Breast epithelium (tissue), 4 donors: ENCODE data around the gene IGSF6. TPM values are rescaled to one million over a fixed set of nuclear protein-coding genes. Genes with fewer than 3 reads are reported as not detected.

ENCODE experiments used
- DNase-seq, 2 donors: peaks; one replicate each; pipeline ENCODE4 v3.0.0-alpha.2; 2019; ENCODE audit warnings: low spot score in 2 of 2
- H3K27ac ChIP-seq, 2 donors: fragments of 200-600 bp; sonication (generic) in 1 of 2; one replicate each; pipeline ENCODE4 v1.5.1; 2016 to 2019; ENCODE audit warnings: mild to moderate bottlenecking in 1 of 2
- H3K27me3 ChIP-seq, 2 donors: fragments of 200-600 bp; sonication (generic) in 1 of 2; one replicate each; pipeline versions ENCODE4 v1.5.1 to v1.6.0; 2017 to 2019; ENCODE audit warnings: control low read depth in 1 of 2, mild to moderate bottlenecking in 1 of 2
- H3K36me3 ChIP-seq: fragments of 200-600 bp; one replicate; pipeline ENCODE4 v1.5.1; 2019
- H3K4me1 ChIP-seq, 2 donors: fragments of 200-600 bp; sonication (generic); one replicate each; pipeline ENCODE4 v1.5.1; 2016 to 2019; ENCODE audit warnings: control low read depth in 1 of 2
- H3K4me3 ChIP-seq, 3 donors: fragments of 200-600 bp; sonication (generic); 1 replicate in 2 of 3; 2 replicates in 1 of 3; pipeline ENCODE4 v1.5.1; 2016 to 2019; ENCODE audit warnings: mild to moderate bottlenecking in 3 of 3, moderate library complexity in 2 of 3
- H3K9me3 ChIP-seq, 2 donors: fragments of 200-600 bp; sonication (generic) in 1 of 2; one replicate each; pipeline ENCODE4 v1.5.1; 2016 to 2019; ENCODE audit warnings: control low read depth in 1 of 2
- CTCF ChIP-seq, 3 donors: fragments of 450-650 bp; IDR thresholded peaks; one replicate each; pipeline ENCODE4 v1.5.1; 2016 to 2017; ENCODE audit warnings: antibody characterized with exemption in 3 of 3, mild to moderate bottlenecking in 3 of 3, moderate library complexity in 3 of 3
- POLR2A ChIP-seq: fragments of 450-650 bp; IDR thresholded peaks from one replicate; pipeline ENCODE4 v1.6.1; 2016; ENCODE audit warnings: antibody characterized with exemption, mild to moderate bottlenecking, moderate library complexity
- POLR2AphosphoS5 ChIP-seq, 3 donors: sonication (generic); formaldehyde crosslinking; IDR thresholded peaks; one replicate each; pipeline ENCODE4 v1.6.1; 2017; ENCODE audit warnings: antibody characterized with exemption in 3 of 3
- intact Hi-C: fragments of 100-400 bp; cut with DNase I; formaldehyde crosslinking; loops from one replicate; pipeline ENCODE4 v1.15.1; 2023; ENCODE audit warnings: low total_unique reads
- total RNA-seq, 3 donors: library from RNA; depleted of rRNA; stranded (reverse); fragments of >200 nt; gene quantifications; one replicate each; pipeline ENCODE4 v1.1.0, GENCODE V29; 2016

IGSF6 gene
- total RNA-seq, 3 donors from 2014 or later: 0.33 to 13.2 (median 6.7) TPM

- no peak for TF ChIP-seq CTCF (IDR thresholded peaks at IDR 0.05)
- TF ChIP-seq POLR2A: no peak
- TF ChIP-seq POLR2AphosphoS5 (IDR thresholded peaks at IDR 0.05): no peak
- Histone ChIP-seq H3K9me3 (no peaks in the 10 kb centered on the region), H3K27me3 (peaks cover 3% of the 10 kb centered on the region in 2 donors), H3K36me3 (no peaks in the 10 kb centered on the region), H3K27ac (no peak overlapping the region), H3K4me1 (peaks cover 0 to 4% of the 10 kb centered on the region in 2 donors), H3K4me3 (no peak overlapping the region)
- intact Hi-C loops: no loop called here
- no peak for DNase-seq
Observed at GRCh38 chr16:21659124-21659523, 6.7 kb upstream of the IGSF6 start.

- Histone ChIP-seq H3K27me3 (no peaks in the 10 kb centered on the region), H3K27ac (no peak overlapping the region), H3K9me3 (no peaks in the 10 kb centered on the region), H3K4me3 (no peak overlapping the region), H3K36me3 (no peaks in the 10 kb centered on the region), H3K4me1 (no peaks in the 10 kb centered on the region)
- intact Hi-C loops: no loop called here
- DNase-seq: no peak
- peak; percentile 53 to 61 (median 59) for TF ChIP-seq CTCF (IDR thresholded peaks at IDR 0.05)
- TF ChIP-seq POLR2A: no peak
Observed at GRCh38 chr16:21656795-21657768, 4.7 kb upstream of the IGSF6 start.

- intact Hi-C loops: no loop called here
Observed at GRCh38 chr16:21654881-21655280, 2.5 kb upstream of the IGSF6 start.

GRCh38 chr16:21654466-21654865 lies 2.1 kb upstream of the IGSF6 start:
- no peak for DNase-seq
- no peaks in the 10 kb centered on the region for H3K36me3 ChIP-seq
- intact Hi-C loops: no loop called here
- H3K9me3 ChIP-seq: no peaks in the 10 kb centered on the region
- H3K4me3 ChIP-seq: no peak overlapping the region
- no peaks in the 10 kb centered on the region for H3K4me1 ChIP-seq
- no peak overlapping the region for H3K27ac ChIP-seq
- TF ChIP-seq CTCF (IDR thresholded peaks at IDR 0.05): no peak
- TF ChIP-seq POLR2AphosphoS5 (IDR thresholded peaks at IDR 0.05): no peak
- TF ChIP-seq POLR2A: no peak
- H3K27me3 ChIP-seq: no peaks in the 10 kb centered on the region

More at GRCh38 chr16:21654881-21655280, 2.5 kb upstream of the IGSF6 start:
- Histone ChIP-seq H3K27ac (no peak overlapping the region), H3K27me3 (no peaks in the 10 kb centered on the region), H3K4me3 (no peak overlapping the region), H3K4me1 (no peaks in the 10 kb centered on the region), H3K36me3 (no peaks in the 10 kb centered on the region), H3K9me3 (no peaks in the 10 kb centered on the region)
- no peak for DNase-seq
- no peak for TF ChIP-seq POLR2AphosphoS5 (IDR thresholded peaks at IDR 0.05)
- no peak for TF ChIP-seq POLR2A
- no peak for TF ChIP-seq CTCF (IDR thresholded peaks at IDR 0.05)

- H3K36me3 ChIP-seq: no peaks in the 10 kb centered on the region
- no peaks in the 10 kb centered on the region for H3K9me3 ChIP-seq
- TF ChIP-seq POLR2A: no peak
- no peak for TF ChIP-seq CTCF (IDR thresholded peaks at IDR 0.05)
- no peak for TF ChIP-seq POLR2AphosphoS5 (IDR thresholded peaks at IDR 0.05)
- H3K27ac ChIP-seq: no peak overlapping the region
- no peaks in the 10 kb centered on the region for H3K27me3 ChIP-seq
- no peak for DNase-seq
- intact Hi-C loops: no loop called here
- no peaks in the 10 kb centered on the region for H3K4me1 ChIP-seq
- no peak overlapping the region for H3K4me3 ChIP-seq
Observed at GRCh38 chr16:21653571-21653970, 1.2 kb upstream of the IGSF6 start.
